ENCODE measurements around the gene ITIH1.

- TF ChIP-seq POLR2A (IDR thresholded peaks at IDR 0.05): no peak
- TF ChIP-seq, protein P1, sequence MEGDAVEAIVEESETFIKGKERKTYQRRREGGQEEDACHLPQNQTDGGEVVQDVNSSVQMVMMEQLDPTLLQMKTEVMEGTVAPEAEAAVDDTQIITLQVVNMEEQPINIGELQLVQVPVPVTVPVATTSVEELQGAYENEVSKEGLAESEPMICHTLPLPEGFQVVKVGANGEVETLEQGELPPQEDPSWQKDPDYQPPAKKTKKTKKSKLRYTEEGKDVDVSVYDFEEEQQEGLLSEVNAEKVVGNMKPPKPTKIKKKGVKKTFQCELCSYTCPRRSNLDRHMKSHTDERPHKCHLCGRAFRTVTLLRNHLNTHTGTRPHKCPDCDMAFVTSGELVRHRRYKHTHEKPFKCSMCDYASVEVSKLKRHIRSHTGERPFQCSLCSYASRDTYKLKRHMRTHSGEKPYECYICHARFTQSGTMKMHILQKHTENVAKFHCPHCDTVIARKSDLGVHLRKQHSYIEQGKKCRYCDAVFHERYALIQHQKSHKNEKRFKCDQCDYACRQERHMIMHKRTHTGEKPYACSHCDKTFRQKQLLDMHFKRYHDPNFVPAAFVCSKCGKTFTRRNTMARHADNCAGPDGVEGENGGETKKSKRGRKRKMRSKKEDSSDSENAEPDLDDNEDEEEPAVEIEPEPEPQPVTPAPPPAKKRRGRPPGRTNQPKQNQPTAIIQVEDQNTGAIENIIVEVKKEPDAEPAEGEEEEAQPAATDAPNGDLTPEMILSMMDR (IDR thresholded peaks at IDR 0.05): no peak
Observed at GRCh38 chr3:52805270-52806039, 28.1 kb downstream of the ITIH1 start.
